Naive thymus-derived CD4-positive, alpha-beta T cell (primary cell): ENCODE data around the gene LRPPRC. TPM values are rescaled to one million over a fixed set of nuclear protein-coding genes. Genes with fewer than 3 reads are reported as not detected.

Source experiments
- ATAC-seq: fragments of 150-1000 bp; cut with Tn5 transposase; 2 replicates; pipeline ENCODE4 v1.10.0; 2021; ENCODE audit warnings: mild to moderate bottlenecking, moderate library complexity
- CTCF ChIA-PET: fragments of 350-600 bp; sonication (Branson Sonifier 250); formaldehyde crosslinking; loops from one replicate; lab custom pipeline; 2021; ENCODE audit warnings: antibody characterized with exemption; lab: Charles Lee
- POLR2A ChIA-PET: fragments of 350-600 bp; sonication (Branson Sonifier 250); formaldehyde crosslinking; loops from one replicate; lab custom pipeline; 2021; ENCODE audit warnings: antibody characterized with exemption, inconsistent platforms; lab: Charles Lee
- DNase-seq, 9 donors: peaks; one replicate each; pipeline versions ENCODE4 v3.0.0 to v3.0.0-alpha.2; 2020 to 2022; ENCODE audit warnings: mixed read lengths in 1 of 9
- H3K27ac ChIP-seq: one replicate; pipeline ENCODE4 v1.7.0; 2013; ENCODE audit warnings: mild to moderate bottlenecking, low read depth, low read length, moderate library complexity
- H3K27me3 ChIP-seq, 2 donors: one replicate each; pipeline ENCODE4 v1.7.0; 2013; ENCODE audit warnings: low read length in 2 of 2, mild to moderate bottlenecking in 2 of 2, moderate library complexity in 2 of 2; ENCODE audit not compliant: control insufficient read depth in 2 of 2, insufficient read depth in 2 of 2
- H3K36me3 ChIP-seq, 3 experiments: 1 replicate in 2 of 3; 2 replicates in 1 of 3; pipeline ENCODE4 v1.7.0; 2013; ENCODE audit warnings: low read length in 3 of 3, mild to moderate bottlenecking in 3 of 3, moderate library complexity in 1 of 3; ENCODE audit not compliant: insufficient read depth in 3 of 3, control insufficient read depth in 2 of 3
- H3K4me1 ChIP-seq, 2 donors: one replicate each; pipeline ENCODE4 v1.7.0; 2013; ENCODE audit warnings: low read length in 2 of 2, mild to moderate bottlenecking in 2 of 2, moderate library complexity in 1 of 2; ENCODE audit not compliant: control insufficient read depth in 2 of 2, insufficient read depth in 2 of 2
- H3K4me3 ChIP-seq: 2 replicates; pipeline ENCODE4 v1.7.0; 2013; ENCODE audit warnings: mild to moderate bottlenecking, low read length
- H3K9me3 ChIP-seq, 3 experiments: 1 replicate in 2 of 3; 2 replicates in 1 of 3; pipeline ENCODE4 v1.7.0; 2013; ENCODE audit warnings: low read length in 3 of 3; ENCODE audit not compliant: control insufficient read depth in 2 of 3
- H3K27ac Mint-ChIP-seq, 9 donors: one replicate each; pipeline ENCODE4 v1.8.0; 2020 to 2022; ENCODE audit warnings: mixed read lengths in 9 of 9, mild to moderate bottlenecking in 8 of 9, moderate library complexity in 5 of 9, inconsistent platforms in 2 of 9
- H3K27me3 Mint-ChIP-seq, 5 donors: one replicate each; pipeline ENCODE4 v1.8.0; 2021 to 2022; ENCODE audit warnings: mixed read lengths in 5 of 5, mild to moderate bottlenecking in 1 of 5
- H3K36me3 Mint-ChIP-seq, 5 donors: one replicate each; pipeline ENCODE4 v1.8.0; 2020 to 2022; ENCODE audit warnings: mixed read lengths in 5 of 5, mild to moderate bottlenecking in 3 of 5, inconsistent platforms in 1 of 5
- H3K4me1 Mint-ChIP-seq, 7 donors: one replicate each; pipeline ENCODE4 v1.8.0; 2020 to 2022; ENCODE audit warnings: mixed read lengths in 7 of 7, mild to moderate bottlenecking in 3 of 7, inconsistent platforms in 1 of 7
- H3K4me3 Mint-ChIP-seq, 10 donors: one replicate each; pipeline ENCODE4 v1.8.0; 2020 to 2022; ENCODE audit warnings: mild to moderate bottlenecking in 10 of 10, mixed read lengths in 10 of 10, moderate library complexity in 6 of 10, inconsistent platforms in 2 of 10
- H3K9me3 Mint-ChIP-seq, 11 donors: one replicate each; pipeline ENCODE4 v1.8.0; 2020 to 2022; ENCODE audit warnings: mixed read lengths in 11 of 11, mild to moderate bottlenecking in 4 of 11, inconsistent platforms in 1 of 11, moderate library complexity in 1 of 11
- intact Hi-C, 2 donors: fragments of 100-400 bp; cut with micrococcal nuclease; formaldehyde crosslinking; loops; one replicate each; pipeline ENCODE4 v1.15.1; 2023
- polyA plus RNA-seq, 2 donors: library from polyadenylated mRNA; unstranded; fragments of 300-500 nt; fragmentation: Illumina TruSeq; gene quantifications; one replicate each; pipeline ENCODE4 v1.2.3, GENCODE V29; 2021
- total RNA-seq, 6 experiments: library from RNA in 5 of 6; stranded (reverse) in 5 of 6; gene quantifications; 1 replicate in 5 of 6; 2 replicates in 1 of 6; pipeline ENCODE4 v1.2.3 and lab custom pipeline; 2021 to 2026

The LRPPRC gene
- total and polyA plus RNA-seq, 7 experiments from 2014 or later, result 42.3 to 92.7 (median 67.0) TPM

DNA sequence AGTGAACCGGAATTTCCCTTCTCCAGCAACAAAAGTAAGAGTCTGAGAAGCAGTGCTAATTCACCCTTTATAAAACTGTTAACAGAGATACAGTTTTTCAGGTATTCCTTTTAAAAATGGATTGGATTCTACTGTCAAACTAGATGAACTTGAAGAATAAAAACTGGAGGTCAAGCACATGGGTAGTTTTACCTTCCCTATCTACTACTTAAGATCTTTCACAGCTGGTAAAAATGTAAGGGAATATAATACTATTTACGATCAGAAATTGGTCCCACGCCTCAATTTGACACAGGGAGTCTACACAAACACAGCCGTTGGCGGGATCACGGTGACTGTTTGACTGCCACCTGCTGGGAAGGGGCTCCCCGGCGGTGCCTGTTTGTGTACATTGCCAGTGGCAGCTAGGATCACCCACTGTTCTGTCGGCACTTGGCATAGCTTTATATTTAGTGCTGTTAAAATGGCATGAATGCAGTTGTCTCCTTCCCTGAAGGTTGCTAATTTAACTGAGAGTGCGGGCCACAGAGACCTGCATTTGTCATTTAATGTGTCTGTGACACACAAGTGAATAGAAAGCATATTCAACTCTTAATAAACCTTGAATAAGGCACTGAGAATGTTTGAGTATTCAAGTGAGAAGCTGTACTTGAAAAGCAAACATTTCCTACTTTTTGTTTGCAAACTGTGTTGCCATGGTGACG lies 97.5 kb downstream of the LRPPRC start:
- CTCF ChIA-PET, result no interaction called here
- H3K27me3 Mint-ChIP-seq, result no peaks in the 10 kb centered on the region
- H3K9me3 ChIP-seq, result no peaks in the 10 kb centered on the region
- no peaks in the 10 kb centered on the region for H3K27me3 ChIP-seq
- intact Hi-C loops, result loop anchor here in 1 of 2 donors (10.0 kb wide), 1 partner anchor 283 kb away; no protein-coding TSS in a partner anchor
- ATAC-seq (no peak), DNase-seq (no peak)
- H3K36me3 ChIP-seq, result peaks cover 0 to 50% (median 19%) of the 10 kb centered on the region in 3 experiments
- H3K4me1 Mint-ChIP-seq, result no peaks in the 10 kb centered on the region
- no peaks in the 10 kb centered on the region for H3K9me3 Mint-ChIP-seq
- H3K4me3 ChIP-seq, result no peak overlapping the region
- peaks cover 6 to 39% (median 17%) of the 10 kb centered on the region in 5 donors for H3K36me3 Mint-ChIP-seq
- H3K4me1 ChIP-seq, result no peaks in the 10 kb centered on the region
- no peak overlapping the region for H3K27ac ChIP-seq
- POLR2A ChIA-PET, result no interaction called here
- no peak overlapping the region for H3K4me3 Mint-ChIP-seq
- H3K27ac Mint-ChIP-seq, result no peak overlapping the region

DNA sequence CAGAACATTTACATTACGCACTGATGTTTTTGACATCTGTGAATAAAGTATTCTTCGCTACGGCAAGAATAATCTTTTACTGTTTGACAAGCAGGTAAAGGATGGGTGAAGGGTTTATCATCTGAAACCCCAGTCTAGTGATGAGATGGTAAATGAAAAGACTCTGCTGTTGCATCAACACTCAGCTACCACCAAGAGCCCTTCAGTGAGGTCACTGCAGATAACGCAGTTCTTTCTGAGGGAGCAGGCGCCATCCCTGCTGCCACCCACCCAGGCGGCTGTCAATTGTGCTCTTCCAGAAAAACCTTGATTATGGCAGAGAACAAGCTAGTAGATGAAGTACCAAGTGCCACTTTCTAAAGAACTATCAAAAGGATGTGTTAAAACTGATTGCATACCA lies 98.3 kb downstream of the LRPPRC start:
- Mint-ChIP-seq H3K4me1 (no peaks in the 10 kb centered on the region), H3K9me3 (no peaks in the 10 kb centered on the region), H3K27me3 (no peaks in the 10 kb centered on the region), H3K36me3 (peaks cover 10 to 41% (median 19%) of the 10 kb centered on the region in 5 donors), H3K27ac (no peak overlapping the region), H3K4me3 (no peak overlapping the region)
- POLR2A ChIA-PET, result no interaction called here
- Histone ChIP-seq H3K9me3 (no peaks in the 10 kb centered on the region), H3K36me3 (peaks cover 0 to 58% (median 19%) of the 10 kb centered on the region in 3 experiments), H3K4me3 (no peak overlapping the region), H3K27me3 (no peaks in the 10 kb centered on the region), H3K27ac (no peak overlapping the region), H3K4me1 (no peaks in the 10 kb centered on the region)
- ATAC-seq (no peak), DNase-seq (no peak)
- CTCF ChIA-PET, result interaction anchor here (0.8 kb wide), 1 partner anchor 64 kb away, joined by 4 read pairs; no protein-coding TSS in a partner anchor
- intact Hi-C loops, result loop anchor here in 1 of 2 donors (10.0 kb wide), 1 partner anchor 283 kb away; no protein-coding TSS in a partner anchor

DNA sequence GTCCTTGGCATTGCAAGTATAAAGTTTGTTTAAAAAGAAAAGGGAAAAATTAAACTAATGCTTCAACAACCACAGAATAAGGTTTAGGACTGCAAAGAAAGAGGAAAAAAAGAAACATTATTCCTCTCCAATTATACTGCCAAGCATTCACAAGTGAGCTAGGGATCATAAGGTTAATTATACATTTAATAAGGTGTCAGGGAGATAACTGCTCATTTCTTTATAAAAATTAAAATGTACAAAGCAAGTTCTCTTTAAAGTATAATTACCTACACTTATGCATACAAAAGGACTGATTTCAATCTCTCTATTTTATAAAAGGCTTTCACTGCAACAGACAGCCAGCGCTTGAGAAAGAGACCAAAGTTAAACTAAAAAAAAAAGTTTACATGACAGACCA lies 98.9 kb downstream of the LRPPRC start:
- H3K4me3 Mint-ChIP-seq, result no peak overlapping the region
- POLR2A ChIA-PET, result no interaction called here
- no peak for DNase-seq
- no peak for ATAC-seq
- no peaks in the 10 kb centered on the region for H3K9me3 ChIP-seq
- H3K27ac Mint-ChIP-seq, result peak overlapping the region in 1 of 9 donors; percentile 54
- H3K4me1 ChIP-seq, result no peaks in the 10 kb centered on the region
- H3K36me3 Mint-ChIP-seq, result peaks cover 7 to 46% (median 22%) of the 10 kb centered on the region in 5 donors
- no peaks in the 10 kb centered on the region for H3K9me3 Mint-ChIP-seq
- H3K27ac ChIP-seq, result no peak overlapping the region
- intact Hi-C loops, result loop anchor here in 1 of 2 donors (10.0 kb wide), 1 partner anchor 282 kb away; no protein-coding TSS in a partner anchor
- no peaks in the 10 kb centered on the region for H3K27me3 Mint-ChIP-seq
- no peak overlapping the region for H3K4me3 ChIP-seq
- H3K36me3 ChIP-seq, result peaks cover 2 to 63% (median 16%) of the 10 kb centered on the region in 3 experiments
- no peaks in the 10 kb centered on the region for H3K27me3 ChIP-seq
- CTCF ChIA-PET, result interaction anchor here (0.8 kb wide), 1 partner anchor 64 kb away, joined by 4 read pairs; no protein-coding TSS in a partner anchor
- H3K4me1 Mint-ChIP-seq, result no peaks in the 10 kb centered on the region

DNA sequence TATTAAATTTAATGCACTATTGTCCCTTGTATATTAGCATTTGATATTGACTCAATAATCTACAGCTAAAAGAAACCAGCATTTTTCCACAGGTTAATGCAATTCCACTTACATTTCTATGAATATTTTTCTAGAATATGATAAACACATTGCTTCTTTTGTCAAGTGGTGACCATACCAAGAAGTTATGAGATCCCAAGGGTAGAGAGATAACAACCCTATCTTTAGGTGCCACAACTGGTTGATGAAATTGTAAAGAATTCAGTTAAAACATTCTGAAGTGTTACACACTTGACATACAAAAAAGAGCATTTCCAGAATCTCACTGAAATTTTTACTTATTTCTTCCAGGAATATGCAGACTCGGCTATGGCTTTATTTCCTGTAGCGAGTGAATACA lies 101.0 kb downstream of the LRPPRC start:
- no peak for DNase-seq
- Histone ChIP-seq H3K27me3 (no peaks in the 10 kb centered on the region), H3K27ac (no peak overlapping the region), H3K4me1 (no peaks in the 10 kb centered on the region), H3K9me3 (no peaks in the 10 kb centered on the region), H3K36me3 (peaks cover 10 to 69% (median 15%) of the 10 kb centered on the region in 3 experiments), H3K4me3 (no peak overlapping the region)
- POLR2A ChIA-PET, result no interaction called here
- no peak overlapping the region for H3K27ac Mint-ChIP-seq
- CTCF ChIA-PET, result no interaction called here
- H3K9me3 Mint-ChIP-seq, result no peaks in the 10 kb centered on the region
- intact Hi-C loops, result loop anchor here in 1 of 2 donors (10.0 kb wide), 1 partner anchor 280 kb away; no protein-coding TSS in a partner anchor
- no peak overlapping the region for H3K4me3 Mint-ChIP-seq
- ATAC-seq, result no peak
- no peaks in the 10 kb centered on the region for H3K4me1 Mint-ChIP-seq
- H3K27me3 Mint-ChIP-seq, result no peaks in the 10 kb centered on the region
- peaks cover 17 to 60% (median 29%) of the 10 kb centered on the region in 5 donors for H3K36me3 Mint-ChIP-seq

DNA sequence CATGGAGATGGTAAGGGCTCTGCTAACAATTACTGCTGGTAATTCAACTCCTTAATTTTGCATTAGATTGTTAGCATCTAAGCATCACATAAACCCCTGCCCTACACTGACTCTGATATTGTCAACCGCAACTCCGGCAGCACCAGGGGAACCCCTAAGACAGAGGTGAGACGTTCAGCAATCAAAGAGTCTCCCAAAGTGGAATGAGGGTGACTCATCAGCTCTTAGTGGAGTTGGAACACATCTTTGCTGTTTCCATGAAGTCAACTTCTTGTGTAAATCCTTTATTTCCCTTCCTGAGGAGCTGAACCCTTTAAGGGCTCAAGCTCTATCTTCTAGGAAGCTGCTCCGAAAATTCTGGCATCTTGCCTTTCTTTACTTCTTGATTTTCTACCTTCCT lies 104.9 kb downstream of the LRPPRC start:
- Histone ChIP-seq H3K36me3 (peaks cover 7 to 75% (median 10%) of the 10 kb centered on the region in 3 experiments), H3K4me3 (no peak overlapping the region), H3K9me3 (no peaks in the 10 kb centered on the region), H3K27me3 (no peaks in the 10 kb centered on the region), H3K4me1 (no peaks in the 10 kb centered on the region), H3K27ac (no peak overlapping the region)
- Mint-ChIP-seq H3K4me3 (no peak overlapping the region), H3K27ac (no peak overlapping the region), H3K9me3 (no peaks in the 10 kb centered on the region), H3K27me3 (no peaks in the 10 kb centered on the region), H3K36me3 (peaks cover 27 to 70% (median 45%) of the 10 kb centered on the region in 5 donors), H3K4me1 (no peaks in the 10 kb centered on the region)
- DNase-seq (no peak), ATAC-seq (no peak)
- CTCF ChIA-PET, result interaction anchor here (0.6 kb wide), 1 partner anchor 275 kb away, joined by 4 read pairs; no protein-coding TSS in a partner anchor
- POLR2A ChIA-PET, result no interaction called here
- intact Hi-C loops, result loop anchor here in 1 of 2 donors (10.0 kb wide), 1 partner anchor 276 kb away; no protein-coding TSS in a partner anchor

DNA sequence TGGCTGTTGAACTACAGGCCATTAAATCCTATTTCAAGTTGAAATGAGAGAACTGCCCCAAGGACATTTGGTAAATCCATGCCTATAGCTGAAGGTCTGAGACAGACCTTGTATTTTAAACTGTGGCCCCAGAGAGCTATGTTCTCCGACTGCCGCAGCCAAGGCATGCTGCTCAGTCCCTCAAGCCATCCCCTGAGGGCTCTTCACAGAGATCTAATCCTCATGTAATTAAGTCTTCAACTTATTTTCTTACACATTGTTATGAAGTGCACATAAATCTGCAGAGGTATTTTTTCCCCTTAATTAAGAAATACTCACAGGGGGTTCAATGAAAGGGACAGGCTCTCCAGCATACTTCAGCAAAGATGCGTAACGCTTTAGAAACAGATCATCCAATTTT lies 106.4 kb downstream of the LRPPRC start:
- POLR2A ChIA-PET, result no interaction called here
- Histone ChIP-seq H3K9me3 (no peaks in the 10 kb centered on the region), H3K4me3 (no peak overlapping the region), H3K4me1 (no peaks in the 10 kb centered on the region), H3K27ac (no peak overlapping the region), H3K27me3 (no peaks in the 10 kb centered on the region), H3K36me3 (peaks cover 7 to 68% (median 10%) of the 10 kb centered on the region in 3 experiments)
- ATAC-seq (no peak), DNase-seq (no peak)
- intact Hi-C loops, result no loop called here
- CTCF ChIA-PET, result no interaction called here
- Mint-ChIP-seq H3K27ac (peak overlapping the region in 1 of 9 donors; percentile 5), H3K4me3 (no peak overlapping the region), H3K36me3 (peaks cover 27 to 69% (median 45%) of the 10 kb centered on the region in 5 donors), H3K27me3 (no peaks in the 10 kb centered on the region), H3K9me3 (no peaks in the 10 kb centered on the region), H3K4me1 (no peaks in the 10 kb centered on the region)
